CD4-positive, alpha-beta T cell (primary cell): ENCODE results near the gene WDR93. TPM values are rescaled to one million over a fixed set of nuclear protein-coding genes. Genes with fewer than 3 reads are reported as not detected.

Source experiments
- ATAC-seq: fragments of 200-7000 bp; cut with Tn5 transposase; one replicate; pipeline ENCODE4 v1.10.0; 2022; ENCODE audit warnings: mild to moderate bottlenecking; ENCODE audit not compliant: poor library complexity
- CTCF ChIA-PET: fragments of 350-600 bp; sonication (Branson Sonifier 250); formaldehyde crosslinking; loops from one replicate; lab custom pipeline; 2021; ENCODE audit warnings: antibody characterized with exemption, inconsistent platforms; lab: Charles Lee
- POLR2A ChIA-PET: fragments of 350-600 bp; sonication (Branson Sonifier 250); formaldehyde crosslinking; loops from one replicate; lab custom pipeline; 2021; ENCODE audit warnings: antibody characterized with exemption, inconsistent platforms; lab: Charles Lee
- DNase-seq, 14 experiments: peaks; one replicate each; pipeline ENCODE4 v3.0.0-alpha.2; 2013 to 2020; ENCODE audit warnings: mixed read lengths in 2 of 14
- H3K27ac ChIP-seq, 2 donors: one replicate each; pipeline versions ENCODE4 v1.5.1 to v1.7.0; 2013; ENCODE audit warnings: low read length in 2 of 2, low read depth in 1 of 2, mild to moderate bottlenecking in 1 of 2
- H3K27me3 ChIP-seq, 2 experiments: 1 replicate in 1 of 2; 2 replicates in 1 of 2; pipeline versions ENCODE4 v1.6.1 to v1.7.0; 2013; ENCODE audit warnings: low read length in 2 of 2, control low read depth in 1 of 2, mild to moderate bottlenecking in 1 of 2, moderate library complexity in 1 of 2; ENCODE audit not compliant: insufficient read depth in 2 of 2, control insufficient read depth in 1 of 2
- H3K36me3 ChIP-seq: one replicate; pipeline ENCODE4 v1.6.1; 2013; ENCODE audit warnings: low read length, control low read depth; ENCODE audit not compliant: insufficient read depth
- H3K4me1 ChIP-seq: one replicate; pipeline ENCODE4 v1.6.1; 2013; ENCODE audit warnings: low read length, control low read depth; ENCODE audit not compliant: insufficient read depth
- H3K4me3 ChIP-seq: one replicate; pipeline ENCODE4 v1.5.1; 2013; ENCODE audit warnings: mild to moderate bottlenecking, low read length, moderate library complexity
- H3K9me3 ChIP-seq, 2 experiments: 1 replicate in 1 of 2; 2 replicates in 1 of 2; pipeline versions ENCODE4 v1.6.1 to v1.7.0; 2013; ENCODE audit warnings: low read length in 2 of 2, mild to moderate bottlenecking in 2 of 2, control low read depth in 1 of 2, moderate library complexity in 1 of 2; ENCODE audit not compliant: control insufficient read depth in 1 of 2, insufficient read depth in 1 of 2
- H3K27ac Mint-ChIP-seq: one replicate; pipeline ENCODE4 v1.8.0; 2020; ENCODE audit warnings: mixed read lengths
- H3K27me3 Mint-ChIP-seq: one replicate; pipeline ENCODE4 v1.8.0; 2021; ENCODE audit warnings: mixed read lengths
- H3K36me3 Mint-ChIP-seq: one replicate; pipeline ENCODE4 v1.8.0; 2021; ENCODE audit warnings: low read depth, mixed read lengths
- H3K4me1 Mint-ChIP-seq: one replicate; pipeline ENCODE4 v1.8.0; 2021; ENCODE audit warnings: low read depth, mixed read lengths
- H3K4me3 Mint-ChIP-seq: one replicate; pipeline ENCODE4 v1.8.0; 2020; ENCODE audit warnings: mild to moderate bottlenecking, mixed read lengths
- H3K9me3 Mint-ChIP-seq: one replicate; pipeline ENCODE4 v1.8.0; 2020; ENCODE audit warnings: mixed read lengths
- intact Hi-C, 2 experiments: fragments of 100-400 bp; cut with DNase I in 1 of 2; cut with micrococcal nuclease in 1 of 2; formaldehyde crosslinking; loops; one replicate each; pipeline versions ENCODE4 v1.15.1 to v1.9.0; 2023 to 2025; cut with DNase I, micrococcal nuclease
- total RNA-seq, 174 experiments: library from RNA in 2 of 174; stranded (reverse) in 2 of 174; gene quantifications; one replicate each; pipeline ENCODE4 v1.2.3 and lab custom pipeline; 2021 to 2026
- TF ChIP-seq, protein P1 (sequence below): fragments of 200-600 bp; IDR thresholded peaks from one replicate; pipeline ENCODE4 v1.8.0; 2022; ENCODE audit warnings: antibody characterized with exemption, mild to moderate bottlenecking

Gene WDR93
- total RNA-seq, 2 experiments from 2014 or later: not detected

DNA sequence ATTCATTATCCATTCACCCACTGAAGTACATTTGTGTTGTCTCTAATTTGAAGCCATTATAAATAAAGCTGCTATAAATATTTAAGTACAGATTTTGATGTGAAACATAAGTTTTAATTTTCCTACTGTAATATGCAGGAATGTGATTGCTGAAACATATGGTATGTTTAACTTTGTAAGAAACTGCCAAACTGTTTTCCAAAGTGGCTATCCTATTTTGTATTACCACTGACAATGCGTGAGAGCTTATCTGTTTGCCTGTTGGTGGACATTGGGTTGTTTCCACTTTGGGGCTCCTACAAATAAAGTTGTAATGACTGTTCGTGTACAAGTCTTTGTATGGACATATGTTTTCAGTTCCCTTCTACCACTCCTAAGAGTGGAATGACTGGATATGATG is 2.5 kb downstream of the WDR93 start:
- Mint-ChIP-seq H3K36me3 (no peaks in the 10 kb centered on the region), H3K4me1 (peaks cover 6% of the 10 kb centered on the region), H3K9me3 (no peaks in the 10 kb centered on the region), H3K27ac (no peak overlapping the region), H3K27me3 (peaks cover 12% of the 10 kb centered on the region), H3K4me3 (peak overlapping the region; percentile 9)
- ATAC-seq (no peak), DNase-seq (no peak)
- ChIA-PET CTCF (interaction anchor here (0.6 kb wide), 1 partner anchor 457 kb away, joined by 3 read pairs; no protein-coding TSS in a partner anchor), POLR2A (no interaction called here)
- Histone ChIP-seq H3K27ac (no peak overlapping the region), H3K4me1 (peaks cover 17% of the 10 kb centered on the region), H3K27me3 (no peaks in the 10 kb centered on the region), H3K9me3 (no peaks in the 10 kb centered on the region), H3K36me3 (no peaks in the 10 kb centered on the region), H3K4me3 (no peak overlapping the region)
- intact Hi-C loops: loop anchor here in 1 of 2 experiments (5.0 to 10.0 kb wide), 2 partner anchors 116 to 358 kb away; partner anchors contain the start of genes POLG and TICRR
- TF ChIP-seq, protein P1, sequence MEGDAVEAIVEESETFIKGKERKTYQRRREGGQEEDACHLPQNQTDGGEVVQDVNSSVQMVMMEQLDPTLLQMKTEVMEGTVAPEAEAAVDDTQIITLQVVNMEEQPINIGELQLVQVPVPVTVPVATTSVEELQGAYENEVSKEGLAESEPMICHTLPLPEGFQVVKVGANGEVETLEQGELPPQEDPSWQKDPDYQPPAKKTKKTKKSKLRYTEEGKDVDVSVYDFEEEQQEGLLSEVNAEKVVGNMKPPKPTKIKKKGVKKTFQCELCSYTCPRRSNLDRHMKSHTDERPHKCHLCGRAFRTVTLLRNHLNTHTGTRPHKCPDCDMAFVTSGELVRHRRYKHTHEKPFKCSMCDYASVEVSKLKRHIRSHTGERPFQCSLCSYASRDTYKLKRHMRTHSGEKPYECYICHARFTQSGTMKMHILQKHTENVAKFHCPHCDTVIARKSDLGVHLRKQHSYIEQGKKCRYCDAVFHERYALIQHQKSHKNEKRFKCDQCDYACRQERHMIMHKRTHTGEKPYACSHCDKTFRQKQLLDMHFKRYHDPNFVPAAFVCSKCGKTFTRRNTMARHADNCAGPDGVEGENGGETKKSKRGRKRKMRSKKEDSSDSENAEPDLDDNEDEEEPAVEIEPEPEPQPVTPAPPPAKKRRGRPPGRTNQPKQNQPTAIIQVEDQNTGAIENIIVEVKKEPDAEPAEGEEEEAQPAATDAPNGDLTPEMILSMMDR: no peak

DNA sequence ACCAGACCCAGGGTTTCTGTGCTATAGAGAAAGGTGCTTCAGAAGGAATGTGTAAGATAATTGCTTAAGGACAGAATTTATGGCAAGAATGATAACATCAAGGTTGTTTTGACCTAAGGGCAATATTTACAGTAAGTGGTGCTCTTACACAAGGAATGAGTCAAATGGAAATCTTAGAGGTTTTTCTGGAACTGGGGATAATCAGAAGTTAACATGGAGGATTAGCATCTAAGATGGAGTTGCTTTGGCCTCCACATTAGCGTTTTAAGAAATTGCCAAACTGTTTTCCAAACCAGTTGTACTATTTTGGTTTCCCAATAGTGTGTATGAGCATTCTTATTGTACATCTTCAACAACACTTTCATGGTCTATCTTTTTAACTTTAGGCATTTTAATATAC is 3.1 kb downstream of the WDR93 start:
- Mint-ChIP-seq H3K4me3 (no peak overlapping the region), H3K27ac (no peak overlapping the region), H3K9me3 (no peaks in the 10 kb centered on the region), H3K27me3 (peaks cover 12% of the 10 kb centered on the region), H3K4me1 (peaks cover 6% of the 10 kb centered on the region), H3K36me3 (no peaks in the 10 kb centered on the region)
- ATAC-seq: no peak
- H3K27ac ChIP-seq: no peak overlapping the region
- H3K4me1 ChIP-seq: peaks cover 17% of the 10 kb centered on the region
- TF ChIP-seq, protein P1: no peak
- no peaks in the 10 kb centered on the region for H3K9me3 ChIP-seq
- POLR2A ChIA-PET: no interaction called here
- H3K27me3 ChIP-seq: no peaks in the 10 kb centered on the region
- H3K4me3 ChIP-seq: no peak overlapping the region
- no peaks in the 10 kb centered on the region for H3K36me3 ChIP-seq
- intact Hi-C loops: loop anchor here in 1 of 2 experiments (5.0 to 10.0 kb wide), 2 partner anchors 116 to 359 kb away; partner anchors contain the start of genes POLG and TICRR
- CTCF ChIA-PET: no interaction called here
- no peak for DNase-seq

DNA sequence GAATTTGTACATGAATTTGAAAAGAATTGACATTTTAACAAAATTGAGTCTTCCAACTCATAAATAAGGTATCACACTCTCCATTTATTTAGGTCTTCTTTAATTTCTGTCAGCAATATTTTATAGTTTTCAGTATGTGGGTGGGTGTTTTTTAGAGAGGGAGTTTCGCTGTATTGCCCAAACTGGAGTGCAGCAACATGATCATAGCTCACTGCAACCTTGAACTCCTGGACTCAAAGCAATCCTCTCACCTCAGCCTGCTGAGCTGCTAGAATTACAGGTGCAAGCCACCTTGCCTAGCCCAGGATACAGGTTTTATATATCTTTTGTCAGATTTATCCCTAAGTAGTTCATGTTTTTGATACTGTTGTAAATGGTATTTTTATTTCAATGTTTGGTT is 4.6 kb downstream of the WDR93 start:
- CTCF ChIA-PET: no interaction called here
- no peak overlapping the region for H3K27ac Mint-ChIP-seq
- no peak overlapping the region for H3K4me3 Mint-ChIP-seq

More for the DNA sequence above, 4.6 kb downstream of the WDR93 start:
- no peaks in the 10 kb centered on the region for H3K9me3 ChIP-seq
- no peak for DNase-seq
- Mint-ChIP-seq H3K27me3 (peaks cover 21% of the 10 kb centered on the region), H3K36me3 (no peaks in the 10 kb centered on the region), H3K4me1 (peaks cover 6% of the 10 kb centered on the region), H3K9me3 (no peaks in the 10 kb centered on the region)
- intact Hi-C loops: loop anchor here in 1 of 2 experiments (10.0 kb wide), 1 partner anchor 360 kb away; the partner anchor contains the start of gene POLG
- no peak overlapping the region for H3K27ac ChIP-seq
- TF ChIP-seq, protein P1: no peak
- POLR2A ChIA-PET: no interaction called here
- peaks cover 10% of the 10 kb centered on the region for H3K4me1 ChIP-seq
- H3K36me3 ChIP-seq: no peaks in the 10 kb centered on the region
- no peaks in the 10 kb centered on the region for H3K27me3 ChIP-seq
- ATAC-seq: no peak
- H3K4me3 ChIP-seq: no peak overlapping the region
